GM12874 (cell line): ENCODE results near the gene CSNK2B.

ENCODE experiments used
- TF ChIP-seq, protein P1 (sequence below): IDR thresholded peaks from 2 replicates; pipeline ENCODE4 v1.5.1; 2011; ENCODE audit warnings: low read depth, mild to moderate bottlenecking, control low read depth, low read length, moderate library complexity; ENCODE audit not compliant: insufficient read depth

The CSNK2B gene

DNA sequence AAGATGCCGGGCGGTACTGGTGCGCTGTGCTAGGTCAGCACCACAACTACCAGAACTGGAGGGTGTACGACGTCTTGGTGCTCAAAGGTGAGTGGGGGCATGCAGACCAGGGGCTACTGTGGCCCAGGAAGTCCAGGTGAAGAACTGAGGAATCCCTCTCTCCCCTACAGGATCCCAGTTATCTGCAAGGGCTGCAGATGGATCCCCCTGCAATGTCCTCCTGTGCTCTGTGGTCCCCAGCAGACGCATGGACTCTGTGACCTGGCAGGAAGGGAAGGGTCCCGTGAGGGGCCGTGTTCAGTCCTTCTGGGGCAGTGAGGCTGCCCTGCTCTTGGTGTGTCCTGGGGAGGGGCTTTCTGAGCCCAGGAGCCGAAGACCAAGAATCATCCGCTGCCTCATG lies 41.8 kb downstream of the CSNK2B start:
- TF ChIP-seq, protein P1, sequence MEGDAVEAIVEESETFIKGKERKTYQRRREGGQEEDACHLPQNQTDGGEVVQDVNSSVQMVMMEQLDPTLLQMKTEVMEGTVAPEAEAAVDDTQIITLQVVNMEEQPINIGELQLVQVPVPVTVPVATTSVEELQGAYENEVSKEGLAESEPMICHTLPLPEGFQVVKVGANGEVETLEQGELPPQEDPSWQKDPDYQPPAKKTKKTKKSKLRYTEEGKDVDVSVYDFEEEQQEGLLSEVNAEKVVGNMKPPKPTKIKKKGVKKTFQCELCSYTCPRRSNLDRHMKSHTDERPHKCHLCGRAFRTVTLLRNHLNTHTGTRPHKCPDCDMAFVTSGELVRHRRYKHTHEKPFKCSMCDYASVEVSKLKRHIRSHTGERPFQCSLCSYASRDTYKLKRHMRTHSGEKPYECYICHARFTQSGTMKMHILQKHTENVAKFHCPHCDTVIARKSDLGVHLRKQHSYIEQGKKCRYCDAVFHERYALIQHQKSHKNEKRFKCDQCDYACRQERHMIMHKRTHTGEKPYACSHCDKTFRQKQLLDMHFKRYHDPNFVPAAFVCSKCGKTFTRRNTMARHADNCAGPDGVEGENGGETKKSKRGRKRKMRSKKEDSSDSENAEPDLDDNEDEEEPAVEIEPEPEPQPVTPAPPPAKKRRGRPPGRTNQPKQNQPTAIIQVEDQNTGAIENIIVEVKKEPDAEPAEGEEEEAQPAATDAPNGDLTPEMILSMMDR = no peak

DNA sequence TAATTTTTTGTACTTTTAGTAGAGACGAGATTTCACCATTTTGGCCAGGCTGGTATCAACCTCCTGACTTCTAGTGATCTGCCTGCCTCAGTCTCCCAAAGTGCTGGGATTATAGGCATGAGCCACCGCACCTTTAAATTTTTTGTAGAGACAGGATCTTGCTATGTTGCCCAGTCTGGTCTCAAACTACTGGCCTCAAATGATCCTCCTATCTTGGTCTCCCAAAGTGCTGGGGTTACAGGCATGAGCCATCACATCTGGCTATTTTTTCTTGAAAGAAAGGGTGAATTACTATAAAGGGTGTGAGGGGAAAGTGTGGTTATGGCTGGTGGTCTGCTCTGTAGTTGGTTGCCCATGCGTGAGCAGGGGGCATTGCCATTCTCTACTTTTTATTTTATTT lies 42.3 kb downstream of the CSNK2B start:
- TF ChIP-seq, protein P1 = no peak

DNA sequence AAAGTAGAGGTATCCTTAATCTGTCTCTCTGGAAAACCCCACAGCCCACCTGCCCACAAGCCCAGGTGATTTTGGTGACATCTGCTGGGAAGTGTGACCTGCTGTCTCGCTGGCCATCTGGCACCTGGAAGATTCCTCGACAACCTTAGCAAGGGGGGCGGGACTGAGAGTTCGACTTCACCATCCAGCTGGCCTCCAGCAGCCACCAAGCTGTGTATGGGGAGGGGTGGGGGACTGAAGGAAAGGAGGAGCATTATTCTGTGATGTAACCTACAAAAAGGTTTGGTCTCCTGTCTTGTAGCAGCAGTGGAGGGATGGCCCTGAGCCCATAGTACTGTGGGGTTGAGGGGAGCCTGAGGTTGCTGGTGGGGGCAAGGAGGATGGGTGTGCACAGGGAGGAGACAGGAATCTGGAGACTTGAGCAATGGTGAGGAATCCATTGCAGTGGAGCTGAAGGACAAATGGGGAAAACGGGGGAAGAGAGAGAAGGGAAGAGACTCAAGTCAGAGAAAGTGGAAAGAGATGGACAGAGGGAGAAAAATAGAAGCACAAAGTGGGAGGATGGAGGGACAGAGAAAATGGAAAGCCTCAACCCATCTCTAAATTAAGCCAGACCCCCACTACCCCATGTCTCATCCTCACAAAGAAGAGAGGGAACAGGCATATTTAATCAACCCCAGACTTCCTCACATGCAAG lies 44.8 kb downstream of the CSNK2B start:
- TF ChIP-seq, protein P1 = no peak

DNA sequence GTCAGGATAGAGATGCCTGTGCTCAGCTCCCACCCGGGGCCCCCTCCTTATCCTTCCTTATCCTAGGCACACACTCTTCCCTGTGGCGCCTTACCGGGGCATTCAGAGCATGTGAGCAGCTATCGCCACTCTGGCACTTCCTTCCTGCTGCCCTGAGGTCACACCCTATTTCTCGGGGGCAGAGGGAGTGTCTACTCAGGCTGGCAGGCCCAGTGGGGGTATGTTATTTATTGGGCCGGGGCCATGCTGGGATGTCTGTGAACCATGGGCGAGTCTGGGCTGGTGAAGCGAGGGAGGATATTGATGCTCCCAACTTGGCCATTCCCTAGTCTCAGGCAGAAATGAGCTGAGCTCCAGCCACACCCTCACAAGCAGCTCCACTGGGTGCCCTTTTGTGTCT lies 45.4 kb downstream of the CSNK2B start:
- TF ChIP-seq, protein P1 = no peak

DNA sequence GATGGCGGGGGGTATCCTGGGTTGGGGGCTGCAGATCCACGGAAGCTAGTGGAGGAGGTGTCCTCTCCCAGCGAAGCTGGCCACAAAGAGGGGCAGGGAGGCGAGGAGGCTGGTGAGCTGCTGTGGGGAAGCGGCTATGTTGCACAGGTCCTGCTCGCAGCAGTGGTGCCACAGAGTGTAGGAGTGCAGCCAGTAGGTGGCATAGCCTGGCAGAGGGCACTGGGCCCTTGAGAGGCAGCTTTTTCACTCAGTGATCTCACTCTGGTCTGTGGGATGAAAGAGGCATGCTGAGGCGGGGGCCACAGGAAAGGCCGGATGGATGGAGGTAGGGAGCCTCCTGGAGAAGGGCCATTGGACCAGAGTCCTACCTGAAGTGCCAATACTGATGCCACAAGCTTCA lies 46.4 kb downstream of the CSNK2B start:
- TF ChIP-seq, protein P1 = 0 out of 2 replicates have a peak, but pooled peaks have one; percentile 19

DNA sequence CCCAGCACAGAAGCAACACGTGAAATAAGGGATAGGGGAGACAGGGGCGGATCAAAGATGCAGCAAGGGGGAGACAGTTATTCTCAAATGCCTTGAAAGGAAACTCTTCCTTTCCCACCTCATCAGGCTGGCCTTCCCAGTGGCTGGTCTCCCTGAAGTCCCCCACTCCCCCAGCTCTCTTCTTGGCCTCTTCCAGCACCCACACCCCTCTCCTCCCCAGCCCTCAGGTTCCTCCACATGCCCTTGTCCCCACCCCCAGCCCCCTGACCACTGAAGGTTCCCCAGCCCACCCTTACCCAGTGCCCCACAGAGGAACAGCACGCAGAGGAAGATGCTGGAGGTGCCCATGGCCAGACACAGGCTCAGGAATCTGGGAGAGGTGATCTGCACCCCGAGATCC lies 47.6 kb downstream of the CSNK2B start:
- TF ChIP-seq, protein P1 = no peak

DNA sequence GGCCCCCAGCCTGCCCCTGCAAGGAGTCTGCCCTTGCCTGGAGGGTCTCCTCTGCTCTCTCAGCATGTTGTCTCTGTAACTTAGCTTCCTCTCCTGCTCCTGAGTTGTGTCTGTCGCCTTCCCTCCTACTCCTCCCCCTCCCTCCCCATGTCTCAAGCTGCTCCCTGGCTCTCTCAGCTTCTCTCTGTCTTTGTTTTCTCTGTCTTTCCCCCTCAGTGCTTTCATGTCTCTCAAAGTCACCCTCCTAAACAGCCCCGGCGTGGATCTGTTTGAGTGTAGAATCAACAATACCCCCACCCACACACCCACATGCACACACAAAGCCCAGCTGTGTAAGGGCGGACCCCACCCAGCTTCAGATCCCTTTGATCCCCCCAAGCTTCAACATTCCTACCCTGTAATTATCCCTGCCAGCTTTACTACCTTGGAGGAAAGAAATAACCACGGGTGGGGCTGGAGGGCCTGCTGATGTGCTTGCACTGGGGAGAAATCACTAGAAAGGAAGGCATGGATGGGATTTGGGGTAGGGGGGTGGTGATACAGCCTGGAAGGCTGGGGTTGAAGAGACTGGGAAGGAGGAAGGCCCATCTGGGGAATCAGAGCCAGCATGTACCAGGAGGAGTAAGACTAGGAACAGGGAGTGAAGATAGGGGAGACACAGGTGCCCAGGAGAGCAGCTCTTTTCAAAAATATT lies 48.3 kb downstream of the CSNK2B start:
- TF ChIP-seq, protein P1 = no peak
